NB4 (cell line): ENCODE data around the gene MYCBP.
"Not testable (repeated sequence)": the region's sequence is repeated elsewhere in the genome, so short reads cannot be mapped to it uniquely, and the experiment has no call there.

Experiments used
- DNase-seq: peaks from one replicate; pipeline ENCODE4 v3.0.0; 2010; ENCODE audit warnings: low read depth
- H3K4me3 ChIP-seq: one replicate; pipeline ENCODE4 v1.5.1; 2011; ENCODE audit warnings: mild to moderate bottlenecking, low read depth, low read length, moderate library complexity
- CTCF ChIP-seq: IDR thresholded peaks from one replicate; pipeline ENCODE4 v1.5.1; 2012; ENCODE audit warnings: low read depth, low read length
- MAX ChIP-seq: IDR thresholded peaks from 2 replicates; pipeline ENCODE4 v1.6.1; 2011; ENCODE audit warnings: low read depth, low read length
- MYC ChIP-seq: IDR thresholded peaks from 2 replicates; pipeline ENCODE4 v1.6.1; 2011; ENCODE audit warnings: low read depth, low read length
- POLR2A ChIP-seq: IDR thresholded peaks from 2 replicates; pipeline ENCODE4 v1.6.1; 2011; ENCODE audit warnings: mild to moderate bottlenecking; ENCODE audit not compliant: insufficient read length; ENCODE audit errors: extremely low read depth

The MYCBP gene

GRCh38 chr1:38915352-38915948 lies 42.3 kb upstream of the MYCBP start:
- TF ChIP-seq POLR2A (no peak), MAX (no peak), MYC (no peak), CTCF (no peak)
- H3K4me3 ChIP-seq, result no peak overlapping the region
- no peak for DNase-seq

- DNase-seq, H3K4me3 ChIP-seq: not testable (repeated sequence)
These were observed 41.8 kb upstream of the MYCBP start for GRCh38 chr1:38914908-38915307.

GRCh38 chr1:38908821-38909220 lies 35.7 kb upstream of the MYCBP start:
- TF ChIP-seq POLR2A, result no peak
- no peak for TF ChIP-seq MYC
- TF ChIP-seq CTCF, result no peak
- TF ChIP-seq MAX, result no peak
- H3K4me3 ChIP-seq, result no peak overlapping the region

GRCh38 chr1:38905985-38906384 lies 32.8 kb upstream of the MYCBP start:
- TF ChIP-seq MAX (no peak), CTCF (no peak)
- no peak overlapping the region for H3K4me3 ChIP-seq
- no peak for DNase-seq

More at GRCh38 chr1:38908821-38909220, 35.7 kb upstream of the MYCBP start:
- DNase-seq, result no peak

- TF ChIP-seq MYC, result no peak
- no peak for TF ChIP-seq CTCF
- no peak for TF ChIP-seq MAX
- TF ChIP-seq POLR2A, result no peak
- DNase-seq, result no peak
- H3K4me3 ChIP-seq, result no peak overlapping the region
These were observed 26.4 kb upstream of the MYCBP start for GRCh38 chr1:38899560-38899959.

GRCh38 chr1:38898653-38899230 lies 25.6 kb upstream of the MYCBP start:
- no peak overlapping the region for H3K4me3 ChIP-seq
- TF ChIP-seq CTCF, result no peak
- no peak for TF ChIP-seq MAX
- no peak for TF ChIP-seq POLR2A
- TF ChIP-seq MYC, result no peak
- DNase-seq, result no peak
